Measurements from ENCODE around the gene ZNF680.
"Not testable (repeated sequence)": the region's sequence is repeated elsewhere in the genome, so short reads cannot be mapped to it uniquely, and the experiment has no call there.

ZNF680 gene

GRCh38 chr7:64554188-64554587, 8.7 kb downstream of the ZNF680 start:
- DNase-seq, result not testable (repeated sequence)

DNA sequence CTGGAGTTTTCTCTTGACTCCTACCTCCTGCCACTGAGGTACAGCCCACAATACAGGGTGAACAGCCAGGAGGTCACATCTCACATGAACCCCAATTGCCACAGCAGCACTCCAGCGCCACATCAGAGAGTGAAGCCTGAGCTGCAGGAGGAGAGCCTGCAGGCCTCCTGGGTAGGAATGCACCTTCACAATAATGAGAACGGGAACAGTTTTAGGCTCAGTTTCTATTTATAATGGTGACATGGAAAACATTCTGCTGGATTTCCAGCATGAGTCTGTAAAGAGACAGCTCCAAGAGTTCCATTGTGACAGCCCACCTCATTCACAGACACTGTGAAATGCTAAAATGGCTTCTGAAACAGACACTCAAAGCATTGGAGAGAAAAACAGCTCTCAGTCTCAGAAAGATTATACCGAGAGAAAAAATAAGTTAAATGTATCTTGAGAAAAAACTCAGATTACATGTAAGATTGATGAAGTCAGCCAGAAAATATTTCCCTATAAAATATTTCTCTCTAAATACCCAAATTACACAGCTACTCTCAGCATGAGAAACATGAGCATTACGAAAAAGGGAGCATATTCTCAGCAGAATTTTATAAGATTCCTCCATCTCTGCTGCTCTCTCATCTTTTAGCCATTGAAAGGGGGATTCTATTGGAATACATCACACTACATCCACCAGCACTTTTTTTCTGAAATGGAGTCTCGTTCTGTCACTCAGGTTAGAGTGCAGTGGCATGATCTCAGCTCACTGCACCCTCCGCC, 11.3 kb downstream of the ZNF680 start:
- DNase-seq, result no peak

GRCh38 chr7:64544010-64544409, 18.9 kb downstream of the ZNF680 start:
- no peak for DNase-seq

GRCh38 chr7:64541438-64542359, 21.2 kb downstream of the ZNF680 start:
- peak in 1 of 2 donors; percentile 4 for DNase-seq

DNA sequence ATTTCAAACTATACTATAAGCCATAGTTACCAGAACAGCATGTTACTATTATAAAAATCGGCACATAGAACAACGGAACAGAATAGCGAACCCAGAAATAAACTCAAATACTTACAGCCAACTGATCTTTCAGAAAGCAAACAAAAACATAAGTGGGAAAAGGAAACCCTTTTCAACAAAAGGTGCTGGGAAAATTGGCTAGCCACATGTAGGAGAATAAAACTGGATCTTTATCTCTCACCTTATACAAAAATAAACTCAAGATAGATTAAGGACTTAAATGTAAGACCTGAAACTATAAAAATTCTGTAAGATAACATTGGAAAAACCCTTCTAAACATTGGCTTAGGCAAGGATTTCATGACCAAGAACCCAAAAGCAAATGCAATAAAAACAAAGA, 29.1 kb downstream of the ZNF680 start:
- DNase-seq, result no peak

DNA sequence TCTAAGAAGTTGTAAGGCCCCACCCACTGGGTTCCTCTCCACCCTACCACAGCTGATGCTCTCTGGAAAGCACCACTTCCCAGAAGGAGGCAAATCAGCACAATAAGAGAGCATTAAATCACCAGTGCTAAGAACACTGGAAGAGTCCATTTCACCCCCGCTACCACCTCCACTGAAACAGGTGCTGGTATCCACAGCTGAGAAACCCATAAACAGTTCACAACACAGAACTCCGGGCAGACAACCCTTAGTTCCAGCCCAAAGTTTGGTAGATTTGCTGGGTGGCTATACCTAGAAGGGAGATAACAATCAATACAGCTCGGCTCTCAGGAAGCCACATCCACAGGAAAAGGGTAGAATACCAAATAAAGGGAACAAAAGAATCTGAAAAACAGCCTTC, 34.1 kb downstream of the ZNF680 start:
- DNase-seq, result no peak

DNA sequence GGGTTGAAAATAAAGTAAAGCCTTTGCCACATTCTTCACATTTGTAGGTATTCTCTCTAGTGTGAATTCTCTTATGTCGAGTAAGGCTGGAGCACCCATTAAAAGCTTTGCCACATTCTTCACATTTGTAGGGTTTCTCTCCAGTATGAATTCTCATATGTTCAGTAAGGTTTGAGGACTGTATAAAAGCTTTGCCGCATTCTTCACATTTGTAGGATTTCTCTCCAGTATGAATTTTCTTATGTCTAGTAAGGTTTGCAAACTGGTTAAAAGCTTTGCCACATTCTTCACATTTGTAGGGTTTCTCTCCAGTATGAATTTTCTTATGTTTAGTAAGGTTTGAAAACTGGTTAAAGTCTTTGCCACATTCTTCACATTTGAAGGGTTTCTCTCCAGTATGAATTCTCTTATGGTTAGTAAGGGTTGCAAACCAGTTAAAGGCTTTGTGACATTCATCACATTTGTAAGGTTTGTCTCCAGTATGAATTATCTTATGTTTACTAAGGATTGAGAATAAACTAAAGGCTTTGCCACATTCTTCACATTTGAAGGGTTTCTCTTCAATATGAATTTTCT, 41.4 kb downstream of the ZNF680 start:
- no peak for DNase-seq

DNA sequence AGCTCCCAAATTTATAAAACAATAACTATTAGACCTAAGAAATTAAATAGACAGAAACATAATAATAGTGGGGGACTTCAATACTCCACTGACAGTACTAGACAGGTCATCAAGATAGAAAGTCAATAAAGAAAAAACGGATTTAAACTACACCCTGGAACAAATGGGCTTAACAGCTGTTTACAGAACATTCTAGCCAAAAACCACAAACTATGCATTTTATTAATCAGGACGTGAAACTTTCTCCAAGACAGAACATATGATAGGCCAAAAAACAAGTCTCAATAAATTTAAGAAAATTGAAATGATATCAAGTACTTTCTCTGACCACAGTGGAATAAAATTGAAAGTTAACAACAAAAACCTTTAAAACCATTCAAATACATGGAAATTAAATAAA, 46.4 kb downstream of the ZNF680 start:
- no peak for DNase-seq

- no peak for DNase-seq
Observed at GRCh38 chr7:64515781-64516180, 47.1 kb downstream of the ZNF680 start.

DNA sequence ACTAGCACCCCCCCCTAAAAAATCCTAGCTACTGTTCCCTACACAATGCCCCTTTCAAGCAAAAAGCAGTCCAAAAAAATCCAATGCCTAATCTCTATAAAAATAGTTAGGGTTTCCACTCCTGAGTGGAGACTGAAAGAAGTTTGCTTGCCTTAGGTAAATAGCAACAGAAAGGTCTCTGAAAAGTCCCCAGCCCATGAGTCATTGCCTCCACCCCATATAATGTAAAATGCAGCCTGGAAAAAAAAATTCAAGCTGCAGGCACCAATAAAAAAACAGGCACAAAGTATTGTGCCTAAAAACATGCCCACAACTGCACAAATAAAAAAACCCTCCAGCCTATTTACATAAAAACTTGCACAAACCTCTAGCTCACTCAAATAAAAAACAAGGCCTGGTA, 47.5 kb downstream of the ZNF680 start:
- DNase-seq, result no peak

GRCh38 chr7:64509583-64509982, 53.3 kb downstream of the ZNF680 start:
- DNase-seq, result no peak

DNA sequence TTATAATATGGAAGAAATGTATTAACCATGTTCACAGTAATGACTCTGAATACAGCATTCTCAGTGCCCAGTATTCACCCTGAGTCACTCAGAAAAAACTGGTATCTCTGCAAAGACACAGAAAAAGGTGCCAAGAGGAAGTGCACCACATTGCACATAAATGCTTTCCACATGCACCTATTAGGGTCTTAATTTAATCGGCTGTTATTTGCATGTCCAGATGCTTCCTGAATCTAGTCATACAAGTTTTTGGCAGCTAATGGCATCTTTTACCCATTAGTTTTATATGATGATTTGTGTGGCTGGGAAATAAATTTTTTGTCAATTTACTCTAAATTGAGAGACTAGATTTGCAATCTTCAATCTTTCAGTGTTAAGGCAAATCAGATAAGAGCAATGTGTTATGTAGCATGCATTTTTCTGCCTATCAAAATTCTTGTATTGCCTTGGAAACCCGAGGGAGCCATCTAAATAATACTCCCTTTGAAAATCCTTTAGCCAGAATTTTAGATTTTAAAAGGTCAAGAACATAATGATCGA, 58.2 kb downstream of the ZNF680 start:
- no peak for DNase-seq

DNA sequence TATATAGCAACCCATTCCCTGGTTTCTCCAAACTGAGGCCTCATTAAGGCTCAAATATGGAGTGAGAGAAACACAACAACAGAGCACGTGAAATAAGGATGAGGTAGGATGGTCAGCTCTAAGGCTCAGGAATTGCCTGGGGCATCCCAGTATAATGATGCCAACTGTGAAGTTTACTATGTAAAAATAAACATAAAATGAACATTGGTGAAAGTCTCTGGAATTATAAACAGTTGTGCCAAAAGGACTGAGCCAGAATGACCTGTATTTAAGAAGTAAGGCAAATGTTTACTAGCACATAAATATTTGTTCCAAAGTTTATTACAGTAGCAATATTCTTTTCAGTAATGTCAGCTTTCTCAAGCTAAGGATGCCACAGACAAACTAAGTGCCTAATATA, 64.6 kb downstream of the ZNF680 start:
- DNase-seq, result no peak

GRCh38 chr7:64494912-64495461, 67.9 kb downstream of the ZNF680 start:
- no peak for DNase-seq

DNA sequence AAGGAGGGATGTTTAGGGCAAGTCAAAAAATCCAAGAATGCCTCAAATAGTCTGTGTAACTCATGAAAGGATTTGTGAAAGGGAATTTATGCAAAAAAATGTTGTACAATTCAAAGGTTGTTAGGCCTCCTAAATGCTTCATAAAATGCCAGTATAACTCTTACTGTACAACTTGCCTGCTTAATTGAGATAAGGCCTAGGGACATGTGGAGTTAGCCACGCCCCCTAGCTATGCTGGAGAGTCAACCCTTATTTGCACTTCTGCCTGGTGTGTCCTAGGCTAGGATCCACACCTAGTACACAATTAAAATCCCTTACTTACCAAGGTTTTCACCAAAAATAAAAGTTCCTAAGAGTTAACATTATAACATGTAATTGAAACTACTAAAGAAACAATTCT, 77.2 kb downstream of the ZNF680 start:
- DNase-seq, result no peak
